NCI-H1694 (cell line): ENCODE results near the gene UBE3B.

Source experiments
- DNase-seq: peaks from one replicate; lab custom pipeline; 2025; lab: John Stamatoyannopoulos, UW

The UBE3B gene

DNA sequence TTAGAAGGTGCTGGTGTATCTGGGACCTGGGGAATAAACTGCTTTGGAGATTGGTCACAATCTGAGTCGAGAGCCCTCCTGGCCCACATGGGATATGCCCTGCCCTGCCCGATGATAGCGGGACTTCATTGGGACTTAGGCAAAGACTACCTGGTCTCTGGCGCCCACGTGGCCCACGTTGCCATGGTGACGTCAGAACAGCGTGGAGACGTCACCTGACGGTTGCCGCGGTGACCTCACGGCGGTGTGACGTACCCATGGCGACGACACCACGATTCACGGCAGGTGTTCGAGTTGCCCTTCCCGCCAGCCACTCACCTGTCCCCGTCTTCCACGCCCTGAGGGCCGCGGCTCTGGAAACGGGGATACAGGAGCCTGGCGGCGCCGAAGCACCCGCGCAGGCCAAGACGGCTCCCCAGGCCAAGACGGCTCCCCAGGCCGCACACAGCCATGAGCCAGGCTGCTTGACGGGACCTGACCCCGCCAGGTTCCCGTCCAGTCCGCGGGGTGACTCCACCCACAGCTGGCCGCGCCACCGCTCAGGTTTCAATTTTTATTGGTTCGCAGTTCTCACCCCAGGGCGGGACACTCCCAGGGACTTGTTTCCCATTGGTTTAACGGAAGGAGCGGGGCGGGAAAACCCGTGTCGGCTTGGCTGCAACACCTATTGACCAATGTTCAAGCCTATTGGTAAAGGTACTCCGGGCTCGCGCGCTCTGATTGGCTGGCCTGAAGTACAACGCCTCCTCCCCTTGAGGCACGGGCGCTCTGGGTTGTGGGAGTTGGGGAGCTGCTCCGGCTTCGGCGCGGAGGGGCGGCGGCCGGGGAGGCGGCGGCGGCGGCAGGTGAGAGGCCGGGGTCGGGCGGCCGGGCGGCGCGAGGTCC is 95.8 kb downstream of the UBE3B start, which contains the start of the genes MMAB and MVK:
Gene MMAB, minus strand, starts transcription at position 476 of the 885 bp plus-strand sequence. Its CDS starts 24 bp downstream, at position 452.
Gene MVK, plus strand, starts transcription at position 766 of the 885 bp plus-strand sequence. CDS start 1,029 bp downstream, outside the sequence.
- DNase-seq: peak; percentile 97

DNA sequence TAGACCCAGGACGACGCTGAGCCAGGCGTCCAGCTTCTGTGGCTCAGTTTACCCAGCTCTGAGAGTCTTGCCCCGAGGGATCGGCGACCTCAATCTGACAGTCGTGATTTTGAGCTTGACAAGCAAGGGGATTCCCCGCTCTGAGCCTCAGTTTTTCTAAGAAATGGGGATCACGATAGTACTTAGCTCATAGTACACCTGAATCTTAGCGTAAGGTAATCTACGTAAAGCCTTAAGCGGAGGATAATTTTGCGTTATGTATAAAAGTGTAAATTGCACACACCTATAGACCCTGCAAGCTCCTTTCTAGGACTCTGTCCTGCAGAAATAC is 96.4 kb downstream of the UBE3B start:
- no peak for DNase-seq

- DNase-seq: no peak
Observed at GRCh38 chr12:109575683-109576082, 98.2 kb downstream of the UBE3B start.

DNA sequence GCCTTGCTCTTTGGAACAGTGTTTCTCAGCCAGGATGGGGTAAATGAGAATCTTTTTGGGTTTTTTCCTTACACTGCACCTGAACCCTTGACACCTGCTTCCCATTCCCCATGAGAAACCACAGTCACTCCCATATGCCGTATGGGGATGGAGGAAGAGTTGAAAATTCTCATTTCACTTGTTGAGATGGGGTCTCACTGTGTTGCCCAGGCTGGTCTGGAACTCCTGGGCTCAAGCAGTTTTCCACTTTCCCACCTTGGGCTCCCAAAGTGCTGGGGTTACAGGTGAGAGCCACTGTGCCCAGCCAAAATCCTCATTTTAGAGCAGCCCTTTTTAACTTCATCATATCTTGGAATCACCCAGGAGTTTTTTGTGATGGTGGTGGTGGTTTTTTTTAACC is 99.9 kb downstream of the UBE3B start:
- DNase-seq: no peak

GRCh38 chr12:109578330-109578927 is 101.0 kb downstream of the UBE3B start:
- no peak for DNase-seq

GRCh38 chr12:109579639-109580038 is 102.2 kb downstream of the UBE3B start:
- no peak for DNase-seq

GRCh38 chr12:109580272-109580671 is 102.8 kb downstream of the UBE3B start:
- DNase-seq: no peak

- no peak for DNase-seq
Observed at GRCh38 chr12:109580684-109581333, 103.4 kb downstream of the UBE3B start.

DNA sequence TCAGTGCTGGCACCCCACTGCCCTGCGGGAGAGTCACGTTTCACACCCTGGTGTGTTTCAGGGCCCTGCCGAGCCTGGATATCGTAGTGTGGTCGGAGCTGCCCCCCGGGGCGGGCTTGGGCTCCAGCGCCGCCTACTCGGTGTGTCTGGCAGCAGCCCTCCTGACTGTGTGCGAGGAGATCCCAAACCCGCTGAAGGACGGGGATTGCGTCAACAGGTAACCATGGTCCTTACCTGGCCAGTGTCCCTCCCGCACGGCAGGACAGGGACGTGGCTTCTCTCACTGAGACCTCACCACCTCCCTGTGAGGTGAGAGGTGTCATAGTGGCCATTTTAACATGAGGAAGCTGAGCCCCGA is 103.9 kb downstream of the UBE3B start:
- no peak for DNase-seq

DNA sequence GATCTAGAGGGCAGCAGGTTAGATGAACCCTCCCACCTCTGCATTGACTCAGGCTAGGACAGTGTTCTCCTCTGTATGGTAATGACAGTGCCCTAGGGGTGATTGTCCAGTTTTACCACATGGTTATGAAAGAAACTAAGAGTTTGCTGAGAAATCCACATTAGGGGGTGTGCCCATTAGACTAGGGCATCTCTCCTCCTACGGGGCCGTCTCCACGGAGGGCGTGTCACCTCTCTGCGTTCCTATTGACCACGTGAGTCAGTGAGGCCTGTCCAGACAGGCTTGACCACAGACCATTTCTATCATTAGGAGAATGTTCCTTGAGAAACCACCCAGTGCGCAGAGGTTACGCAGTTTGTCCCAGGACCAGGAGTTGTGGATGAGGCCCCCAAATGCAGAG is 104.4 kb downstream of the UBE3B start:
- DNase-seq: no peak

- DNase-seq: no peak
Observed at GRCh38 chr12:109582636-109583035, 105.2 kb downstream of the UBE3B start.

GRCh38 chr12:109583733-109584132 is 106.3 kb downstream of the UBE3B start:
- no peak for DNase-seq
